Measurements from ENCODE around the gene FRZB. TPM values are rescaled to one million over a fixed set of nuclear protein-coding genes. Genes with fewer than 3 reads are reported as not detected.

Gene FRZB
- total and polyA plus RNA-seq, 2 of the 13 experiments (the other 11 are each of a cell fraction or from before 2014, with no cell fraction given): 0.04 to 1.2 TPM

DNA sequence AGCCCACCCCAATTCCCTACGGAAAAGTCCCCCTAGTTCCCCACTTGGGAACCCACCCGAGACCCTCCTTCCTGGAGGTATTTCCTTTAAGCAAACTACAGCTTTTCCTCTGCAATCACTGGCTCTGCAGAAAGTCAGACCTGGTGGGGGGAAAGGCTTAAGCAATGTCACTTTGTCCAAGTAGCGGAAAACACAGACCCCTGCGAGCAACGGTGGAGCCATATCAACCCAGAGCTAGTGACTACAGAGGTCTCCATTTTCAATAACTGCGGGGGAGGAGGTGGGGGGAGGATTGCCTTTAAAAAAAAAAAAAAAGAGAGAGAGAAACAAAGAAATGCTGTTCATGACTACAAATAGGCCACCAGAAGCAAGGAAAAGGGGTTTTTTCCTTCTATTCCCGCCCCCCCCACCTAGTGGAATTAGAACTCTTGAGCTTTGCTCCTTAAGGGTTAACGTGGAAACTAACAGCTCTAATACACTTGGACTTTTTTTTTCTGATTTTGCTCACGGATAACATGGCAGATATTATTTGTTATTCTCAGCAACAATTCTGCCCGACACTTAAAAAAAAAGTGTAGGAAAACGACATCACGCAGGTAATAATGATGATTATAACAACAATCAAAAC lies 1.1 kb upstream of the FRZB start (continued):
- TF ChIP-seq, protein P1, sequence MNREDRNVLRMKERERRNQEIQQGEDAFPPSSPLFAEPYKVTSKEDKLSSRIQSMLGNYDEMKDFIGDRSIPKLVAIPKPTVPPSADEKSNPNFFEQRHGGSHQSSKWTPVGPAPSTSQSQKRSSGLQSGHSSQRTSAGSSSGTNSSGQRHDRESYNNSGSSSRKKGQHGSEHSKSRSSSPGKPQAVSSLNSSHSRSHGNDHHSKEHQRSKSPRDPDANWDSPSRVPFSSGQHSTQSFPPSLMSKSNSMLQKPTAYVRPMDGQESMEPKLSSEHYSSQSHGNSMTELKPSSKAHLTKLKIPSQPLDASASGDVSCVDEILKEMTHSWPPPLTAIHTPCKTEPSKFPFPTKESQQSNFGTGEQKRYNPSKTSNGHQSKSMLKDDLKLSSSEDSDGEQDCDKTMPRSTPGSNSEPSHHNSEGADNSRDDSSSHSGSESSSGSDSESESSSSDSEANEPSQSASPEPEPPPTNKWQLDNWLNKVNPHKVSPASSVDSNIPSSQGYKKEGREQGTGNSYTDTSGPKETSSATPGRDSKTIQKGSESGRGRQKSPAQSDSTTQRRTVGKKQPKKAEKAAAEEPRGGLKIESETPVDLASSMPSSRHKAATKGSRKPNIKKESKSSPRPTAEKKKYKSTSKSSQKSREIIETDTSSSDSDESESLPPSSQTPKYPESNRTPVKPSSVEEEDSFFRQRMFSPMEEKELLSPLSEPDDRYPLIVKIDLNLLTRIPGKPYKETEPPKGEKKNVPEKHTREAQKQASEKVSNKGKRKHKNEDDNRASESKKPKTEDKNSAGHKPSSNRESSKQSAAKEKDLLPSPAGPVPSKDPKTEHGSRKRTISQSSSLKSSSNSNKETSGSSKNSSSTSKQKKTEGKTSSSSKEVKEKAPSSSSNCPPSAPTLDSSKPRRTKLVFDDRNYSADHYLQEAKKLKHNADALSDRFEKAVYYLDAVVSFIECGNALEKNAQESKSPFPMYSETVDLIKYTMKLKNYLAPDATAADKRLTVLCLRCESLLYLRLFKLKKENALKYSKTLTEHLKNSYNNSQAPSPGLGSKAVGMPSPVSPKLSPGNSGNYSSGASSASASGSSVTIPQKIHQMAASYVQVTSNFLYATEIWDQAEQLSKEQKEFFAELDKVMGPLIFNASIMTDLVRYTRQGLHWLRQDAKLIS (CRISPR knock-in tag; IDR thresholded peaks at IDR 0.05): no peak
- TF ChIP-seq, protein P2, sequence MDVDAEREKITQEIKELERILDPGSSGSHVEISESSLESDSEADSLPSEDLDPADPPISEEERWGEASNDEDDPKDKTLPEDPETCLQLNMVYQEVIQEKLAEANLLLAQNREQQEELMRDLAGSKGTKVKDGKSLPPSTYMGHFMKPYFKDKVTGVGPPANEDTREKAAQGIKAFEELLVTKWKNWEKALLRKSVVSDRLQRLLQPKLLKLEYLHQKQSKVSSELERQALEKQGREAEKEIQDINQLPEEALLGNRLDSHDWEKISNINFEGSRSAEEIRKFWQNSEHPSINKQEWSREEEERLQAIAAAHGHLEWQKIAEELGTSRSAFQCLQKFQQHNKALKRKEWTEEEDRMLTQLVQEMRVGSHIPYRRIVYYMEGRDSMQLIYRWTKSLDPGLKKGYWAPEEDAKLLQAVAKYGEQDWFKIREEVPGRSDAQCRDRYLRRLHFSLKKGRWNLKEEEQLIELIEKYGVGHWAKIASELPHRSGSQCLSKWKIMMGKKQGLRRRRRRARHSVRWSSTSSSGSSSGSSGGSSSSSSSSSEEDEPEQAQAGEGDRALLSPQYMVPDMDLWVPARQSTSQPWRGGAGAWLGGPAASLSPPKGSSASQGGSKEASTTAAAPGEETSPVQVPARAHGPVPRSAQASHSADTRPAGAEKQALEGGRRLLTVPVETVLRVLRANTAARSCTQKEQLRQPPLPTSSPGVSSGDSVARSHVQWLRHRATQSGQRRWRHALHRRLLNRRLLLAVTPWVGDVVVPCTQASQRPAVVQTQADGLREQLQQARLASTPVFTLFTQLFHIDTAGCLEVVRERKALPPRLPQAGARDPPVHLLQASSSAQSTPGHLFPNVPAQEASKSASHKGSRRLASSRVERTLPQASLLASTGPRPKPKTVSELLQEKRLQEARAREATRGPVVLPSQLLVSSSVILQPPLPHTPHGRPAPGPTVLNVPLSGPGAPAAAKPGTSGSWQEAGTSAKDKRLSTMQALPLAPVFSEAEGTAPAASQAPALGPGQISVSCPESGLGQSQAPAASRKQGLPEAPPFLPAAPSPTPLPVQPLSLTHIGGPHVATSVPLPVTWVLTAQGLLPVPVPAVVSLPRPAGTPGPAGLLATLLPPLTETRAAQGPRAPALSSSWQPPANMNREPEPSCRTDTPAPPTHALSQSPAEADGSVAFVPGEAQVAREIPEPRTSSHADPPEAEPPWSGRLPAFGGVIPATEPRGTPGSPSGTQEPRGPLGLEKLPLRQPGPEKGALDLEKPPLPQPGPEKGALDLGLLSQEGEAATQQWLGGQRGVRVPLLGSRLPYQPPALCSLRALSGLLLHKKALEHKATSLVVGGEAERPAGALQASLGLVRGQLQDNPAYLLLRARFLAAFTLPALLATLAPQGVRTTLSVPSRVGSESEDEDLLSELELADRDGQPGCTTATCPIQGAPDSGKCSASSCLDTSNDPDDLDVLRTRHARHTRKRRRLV (CRISPR knock-in tag; IDR thresholded peaks at IDR 0.05): 0 out of 2 replicates have a peak, but pooled peaks have one; percentile 6
- TF ChIP-seq, protein P3, sequence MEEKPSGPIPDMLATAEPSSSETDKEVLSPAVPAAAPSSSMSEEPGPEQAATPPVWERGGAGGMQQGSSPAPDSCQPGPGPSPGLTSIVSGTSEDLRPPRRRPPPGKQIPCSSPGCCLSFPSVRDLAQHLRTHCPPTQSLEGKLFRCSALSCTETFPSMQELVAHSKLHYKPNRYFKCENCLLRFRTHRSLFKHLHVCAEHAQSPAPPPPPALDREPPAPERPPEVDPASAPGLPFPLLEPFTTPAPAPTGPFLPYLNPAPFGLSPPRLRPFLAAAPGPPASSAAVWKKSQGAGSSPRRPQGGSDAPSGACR (CRISPR knock-in tag; IDR thresholded peaks at IDR 0.05): 0 out of 2 replicates have a peak, but pooled peaks have one; percentile 29
- TF ChIP-seq HDAC1 (CRISPR knock-in tag; IDR thresholded peaks at IDR 0.05) (peak; percentile 1; the same call in 1 of the 2 replicates), FOXK2 (IDR thresholded peaks at IDR 0.05) (no peak), ZNF841 (CRISPR knock-in tag; IDR thresholded peaks at IDR 0.05; ENCODE audit: borderline replicate concordance) (no peak), ZNF570 (CRISPR knock-in tag; IDR thresholded peaks at IDR 0.05; ENCODE audit: borderline replicate concordance) (no peak)

Data from HepG2 (cell line).